Activated T-helper 1 cell treated with anti-CD3 and anti-CD28 coated beads, Interleukin-2, amount 50 U/mL, for 16 hours (primary cell): ENCODE data around the gene ZNF536.
"Not testable (repeated sequence)": the region's sequence is repeated elsewhere in the genome, so short reads cannot be mapped to it uniquely, and the experiment has no call there.

Experiments
- DNase-seq, 2 donors: peaks; one replicate each; pipeline ENCODE4 v3.0.0-alpha.2; 2020; ENCODE audit warnings: low read depth in 1 of 2, low spot score in 1 of 2

The ZNF536 gene

DNA sequence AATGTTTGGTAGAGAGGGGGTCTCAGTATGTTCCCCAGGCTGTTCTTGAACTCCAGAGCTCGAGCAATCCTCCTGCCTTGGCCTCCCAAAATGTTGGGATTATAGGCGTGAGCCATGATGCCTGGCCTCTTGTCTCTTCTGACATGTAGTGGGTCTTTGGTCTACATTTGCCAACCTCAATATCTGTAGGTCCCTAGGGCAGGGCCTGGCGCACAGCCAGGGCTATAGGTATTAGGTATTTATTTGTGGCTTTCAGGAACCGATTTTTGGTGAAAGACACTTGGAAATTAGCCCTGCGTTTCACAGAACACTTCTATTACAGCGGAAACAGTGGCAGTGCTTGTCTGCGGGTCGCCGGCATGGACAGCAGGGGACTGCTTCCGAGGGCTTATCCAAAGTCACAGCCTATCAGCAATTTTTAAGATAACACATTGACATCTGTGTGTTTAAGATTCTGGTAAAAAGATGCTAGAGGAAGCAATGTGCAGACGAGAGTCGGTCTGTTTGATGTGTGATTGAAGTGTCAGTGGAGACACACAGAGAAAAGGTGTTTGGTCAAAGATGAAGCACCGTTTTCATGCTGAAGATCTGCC lies 14.5 kb downstream of the ZNF536 start:
- no peak for DNase-seq

DNA sequence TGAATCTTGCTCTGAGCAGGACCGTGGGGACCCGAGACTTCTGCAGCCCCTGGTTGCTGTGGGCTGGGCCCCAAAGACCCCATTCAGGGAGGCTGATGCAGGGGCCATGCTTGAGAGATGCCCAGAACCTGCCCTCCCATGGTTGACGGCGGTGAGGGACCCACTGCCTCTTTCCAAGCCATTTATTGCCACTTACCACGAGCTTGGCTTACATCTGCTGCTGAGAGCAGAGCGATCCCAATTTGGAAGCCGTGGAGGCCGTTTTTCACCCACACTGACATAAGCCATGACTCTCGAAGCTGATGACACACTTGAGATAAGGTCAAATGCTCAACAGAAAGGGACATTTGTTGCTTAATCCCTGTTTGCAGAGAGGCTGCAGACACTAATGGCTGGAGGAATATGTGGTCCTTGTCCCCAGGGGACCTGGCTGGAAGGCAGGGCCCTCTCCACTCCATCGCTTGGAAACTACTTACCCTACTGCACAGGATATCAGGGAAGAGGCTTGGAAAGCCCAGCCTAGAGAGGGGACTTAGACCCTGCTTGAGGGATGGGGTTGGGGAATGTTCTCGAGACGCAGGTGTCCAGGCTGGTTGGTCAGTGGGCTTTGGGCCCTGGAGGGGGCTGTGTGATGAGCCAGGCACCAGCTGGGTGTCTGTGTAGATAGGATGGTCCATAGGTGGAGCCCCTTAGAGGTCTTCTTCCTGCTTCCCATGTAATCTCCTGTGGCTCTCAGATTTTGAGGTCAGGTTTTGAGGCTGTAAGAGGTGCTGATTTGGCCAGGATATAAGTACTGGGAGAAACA lies 15.3 kb downstream of the ZNF536 start:
- DNase-seq, result no peak

GRCh38 chr19:30388327-30388726 lies 16.1 kb downstream of the ZNF536 start:
- no peak for DNase-seq

- no peak for DNase-seq
Observed at GRCh38 chr19:30388819-30389218, 16.6 kb downstream of the ZNF536 start.

- no peak for DNase-seq
Observed at GRCh38 chr19:30390356-30390988, 18.3 kb downstream of the ZNF536 start.

DNA sequence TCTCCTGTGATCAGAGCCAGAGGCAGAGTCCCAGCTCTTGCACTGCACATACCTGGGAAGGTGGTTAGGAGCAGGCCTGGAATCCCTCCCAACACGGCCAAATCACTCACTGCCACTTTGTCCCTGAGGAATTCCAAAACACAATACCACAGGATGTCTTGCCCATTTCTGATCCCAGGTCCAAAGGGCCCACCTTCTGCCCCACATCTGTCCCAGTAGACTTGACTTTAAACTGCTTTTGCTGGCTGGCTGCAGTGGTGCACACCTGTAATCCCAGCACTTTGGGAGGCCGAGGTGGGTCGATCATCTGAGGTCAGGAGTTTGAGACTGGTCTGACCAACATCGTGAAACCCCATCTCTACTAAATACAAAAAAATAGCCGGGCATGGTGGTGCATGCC lies 18.9 kb downstream of the ZNF536 start:
- no peak for DNase-seq

DNA sequence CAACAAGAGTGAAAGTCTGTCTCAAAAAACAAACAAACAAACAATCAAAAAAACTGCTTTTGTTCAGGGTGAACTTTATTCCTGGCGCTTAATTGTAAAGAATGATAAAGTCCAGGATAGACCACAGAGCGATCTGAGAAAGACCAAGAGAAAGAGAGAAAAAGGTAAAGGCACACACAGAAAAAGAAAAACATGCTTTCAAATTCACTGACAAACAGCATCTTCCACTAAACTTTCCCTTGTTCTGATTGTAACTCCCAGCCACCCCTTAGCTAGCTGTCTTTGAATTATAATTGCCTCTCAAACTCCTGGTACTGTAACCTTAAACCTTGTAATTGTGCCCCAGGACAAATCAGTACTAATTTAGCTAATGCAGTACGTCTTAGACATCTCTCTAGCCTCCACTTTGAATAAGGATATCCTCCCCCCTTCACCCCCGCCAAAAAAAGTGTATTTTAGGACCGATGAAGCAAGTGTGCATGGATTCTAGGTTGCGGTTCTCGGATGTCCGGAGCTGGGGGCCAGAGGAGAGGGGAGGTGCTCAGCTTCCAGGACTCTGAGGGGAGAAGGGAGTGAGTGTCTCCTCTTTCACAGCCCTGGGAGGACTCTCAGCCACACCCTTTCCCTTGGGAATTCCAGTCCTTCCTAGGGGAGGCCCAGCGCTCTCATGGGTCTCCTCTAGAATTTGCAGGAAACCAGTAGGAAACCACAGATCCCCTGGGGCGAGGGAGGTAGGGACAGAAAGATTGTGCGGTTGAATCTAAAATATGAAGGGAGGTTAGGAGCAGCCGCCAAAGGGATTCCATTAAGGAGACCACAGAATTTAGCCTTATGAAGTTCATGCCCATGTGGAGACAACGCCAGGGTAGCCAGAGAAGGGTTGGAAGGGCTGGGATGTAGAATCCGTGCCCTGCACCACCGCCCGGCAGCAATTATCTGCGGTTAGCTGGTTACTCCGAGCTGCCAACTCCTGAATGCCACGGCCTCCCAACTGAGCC lies 19.7 kb downstream of the ZNF536 start:
- no peak for DNase-seq

GRCh38 chr19:30393046-30393445 lies 20.9 kb downstream of the ZNF536 start:
- DNase-seq, result no peak

GRCh38 chr19:30393729-30394480 lies 21.7 kb downstream of the ZNF536 start:
- no peak for DNase-seq

- no peak for DNase-seq
Observed at GRCh38 chr19:30394481-30395151, 22.4 kb downstream of the ZNF536 start.

GRCh38 chr19:30395283-30395682 lies 23.1 kb downstream of the ZNF536 start:
- DNase-seq, result no peak

GRCh38 chr19:30398539-30398938 lies 26.4 kb downstream of the ZNF536 start:
- not testable (repeated sequence) for DNase-seq

DNA sequence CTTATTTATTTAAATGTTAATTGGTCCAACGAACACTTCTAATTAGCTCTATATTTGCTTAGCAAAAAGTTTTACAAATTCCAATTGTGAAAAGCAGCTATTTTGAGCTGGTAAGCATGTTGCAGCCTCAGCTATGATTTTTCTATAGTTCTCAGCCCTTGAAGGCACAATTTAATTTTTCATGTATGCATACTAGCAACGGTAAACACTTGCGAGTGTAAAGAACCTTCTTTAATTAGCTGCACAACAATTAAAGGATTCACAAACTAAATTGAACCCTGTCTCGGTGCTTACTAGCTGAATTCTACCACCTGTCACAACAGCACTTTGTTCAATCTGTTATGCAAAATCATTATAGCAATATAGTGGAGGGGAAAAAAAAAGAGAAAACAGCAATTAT lies 29.8 kb downstream of the ZNF536 start:
- no peak for DNase-seq

DNA sequence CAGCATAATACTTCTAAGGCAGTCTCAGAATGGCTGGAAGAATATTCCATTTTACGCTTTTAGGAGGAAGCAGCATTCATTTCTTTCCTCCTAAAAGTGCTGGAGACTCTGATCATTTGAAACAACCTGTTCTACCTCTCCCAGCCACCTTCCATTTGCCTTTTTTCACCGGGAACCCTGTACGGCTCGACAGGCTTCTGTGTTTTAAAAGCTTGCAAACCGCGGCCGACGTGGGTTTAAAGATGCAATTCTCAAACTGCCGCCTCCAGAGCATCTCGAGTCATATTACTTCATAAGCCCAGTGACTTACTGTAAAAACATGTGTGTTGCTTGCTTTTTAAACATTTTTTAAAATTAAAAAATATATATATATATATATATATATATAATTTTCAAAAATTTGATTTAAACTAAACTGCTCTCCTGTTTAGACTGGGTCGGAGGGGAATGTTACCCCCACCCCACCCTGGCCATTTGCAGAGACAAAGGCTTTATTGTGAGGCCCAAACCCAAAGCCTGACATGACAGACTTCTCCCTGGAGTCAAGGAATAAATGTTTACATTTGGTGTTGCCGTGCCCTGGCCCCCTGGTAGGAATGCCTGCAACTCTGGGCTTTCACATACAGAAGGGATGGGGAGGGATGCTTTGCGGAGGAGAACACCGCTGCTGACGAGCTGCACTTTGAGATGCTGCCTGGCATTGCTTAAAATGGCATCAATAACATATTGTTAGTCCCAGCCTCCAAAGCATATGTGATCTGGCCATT lies 30.4 kb downstream of the ZNF536 start:
- no peak for DNase-seq

- no peak for DNase-seq
Observed at GRCh38 chr19:30403203-30403985, 31.2 kb downstream of the ZNF536 start.

DNA sequence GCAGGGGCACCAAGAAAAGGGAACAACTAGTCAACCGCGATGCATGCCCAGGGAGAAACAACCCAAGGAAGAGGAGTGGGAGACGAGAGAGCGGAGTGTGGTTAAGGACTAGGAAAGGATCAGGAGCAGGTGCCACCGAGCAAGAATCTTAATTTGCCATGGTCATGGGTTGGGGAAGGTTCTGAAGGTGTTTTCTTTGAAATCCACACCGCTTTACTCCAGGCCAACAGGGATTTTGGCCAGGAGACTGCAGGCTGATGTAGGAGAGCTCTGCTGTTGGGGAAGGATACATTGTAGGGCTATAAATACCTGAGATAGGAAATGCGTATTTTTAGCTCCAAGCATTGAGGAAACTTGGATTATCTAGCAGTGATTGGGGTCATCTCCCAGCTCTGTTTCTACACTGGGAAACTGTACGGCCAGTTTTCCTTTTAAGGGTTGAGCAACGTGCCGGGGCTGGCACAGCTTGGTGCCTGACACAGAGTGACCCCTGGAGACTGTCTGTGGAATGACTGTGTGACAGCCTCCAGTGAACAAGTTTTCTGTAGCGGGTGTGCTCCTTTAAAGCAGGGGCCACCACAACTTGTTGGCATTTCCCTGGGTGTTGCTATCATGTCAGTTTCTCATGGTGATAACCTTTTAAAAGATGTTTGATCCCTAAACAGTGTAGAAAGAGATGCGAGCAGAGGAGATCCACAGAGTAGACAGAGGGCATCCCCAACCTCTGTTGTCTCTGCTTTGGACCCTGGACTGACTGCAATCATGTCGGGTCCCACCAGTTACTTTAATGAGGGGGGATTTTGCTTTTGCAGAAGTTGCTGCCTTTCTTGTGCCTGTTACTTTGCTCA lies 34.3 kb downstream of the ZNF536 start:
- no peak for DNase-seq

- no peak for DNase-seq
Observed at GRCh38 chr19:30407068-30407709, 35.0 kb downstream of the ZNF536 start.
